IMR-90 (cell line): ENCODE measurements around the gene PARD3. TPM values are rescaled to one million over a fixed set of nuclear protein-coding genes. Genes with fewer than 3 reads are reported as not detected.

Experiments used
- ATAC-seq: fragments of 200-7000 bp; cut with Tn5 transposase; 2 replicates; pipeline ENCODE4 v1.9.1; 2020; ENCODE audit warnings: low read depth, mild to moderate bottlenecking, moderate library complexity
- BruUV-seq: library from RNA; stranded (reverse); fragments of 400-500 nt; replicated peaks from 2 replicates; lab custom pipeline; 2021; lab: Mats Ljungman, UMichigan
- CTCF ChIA-PET: fragments of 300-600 bp; formaldehyde crosslinking; extraction: SDS; loops from one replicate; lab custom pipeline; 2021; ENCODE audit warnings: antibody characterized with exemption; lab: Yijun Ruan, JAX
- POLR2A ChIA-PET: fragments of 300-600 bp; sonication (Branson Sonifier 250); formaldehyde crosslinking; loops from one replicate; lab custom pipeline; 2022; ENCODE audit warnings: antibody characterized with exemption; ENCODE audit not compliant: unreplicated experiment; lab: Charles Lee
- DNase-seq: peaks from one replicate; pipeline ENCODE4 v3.0.0; 2013
- H2AFZ ChIP-seq: replicated peaks from 2 replicates; pipeline ENCODE3; 2013; ENCODE audit warnings: low read length, mild to moderate bottlenecking; ENCODE audit not compliant: poor library complexity
- H2AK5ac ChIP-seq: 2 replicates; pipeline ENCODE4 v1.6.1; 2013; ENCODE audit warnings: low read depth, low read length, inconsistent platforms
- H2AK9ac ChIP-seq: replicated peaks from 2 replicates; pipeline ENCODE3; 2013; ENCODE audit warnings: mild to moderate bottlenecking, low read depth, low read length, moderate library complexity; ENCODE audit not compliant: poor library complexity
- H2BK120ac ChIP-seq: 2 replicates; pipeline ENCODE4 v1.6.1; 2013; ENCODE audit warnings: low read depth, low read length, inconsistent platforms
- H2BK15ac ChIP-seq: 3 replicates; pipeline ENCODE4 v1.6.1; 2013; ENCODE audit warnings: low read depth, low read length, inconsistent platforms
- H2BK20ac ChIP-seq: 2 replicates; pipeline ENCODE4 v1.6.1; 2013; ENCODE audit warnings: low read depth, mild to moderate bottlenecking, inconsistent platforms, low read length, moderate library complexity
- H2BK5ac ChIP-seq: 2 replicates; pipeline ENCODE4 v1.6.1; 2013; ENCODE audit warnings: mild to moderate bottlenecking, low read depth, low read length, inconsistent platforms; ENCODE audit not compliant: poor library complexity, severe bottlenecking
- H3K14ac ChIP-seq: replicated peaks from 2 replicates; pipeline ENCODE4 v1.6.1; 2013; ENCODE audit warnings: low read depth, low read length, inconsistent platforms
- H3K18ac ChIP-seq: 2 replicates; pipeline ENCODE4 v1.6.1; 2013; ENCODE audit warnings: low read depth, low read length, control low read depth
- H3K23ac ChIP-seq: 2 replicates; pipeline ENCODE4 v1.6.1; 2013; ENCODE audit warnings: low read depth, low read length, inconsistent platforms
- H3K27ac ChIP-seq: 2 replicates; pipeline ENCODE4 v1.5.1; 2013; ENCODE audit warnings: mild to moderate bottlenecking, control low read depth, low read length; ENCODE audit not compliant: insufficient read depth
- H3K27me3 ChIP-seq: 2 replicates; pipeline ENCODE4 v1.6.1; 2013; ENCODE audit warnings: low read length; ENCODE audit not compliant: control insufficient read depth, insufficient read depth
- H3K36me3 ChIP-seq: 2 replicates; pipeline ENCODE4 v1.6.1; 2013; ENCODE audit warnings: low read length, mixed read lengths; ENCODE audit not compliant: control insufficient read depth, insufficient read depth
- H3K4ac ChIP-seq: 2 replicates; pipeline ENCODE4 v1.6.1; 2013; ENCODE audit warnings: low read depth, low read length, inconsistent platforms
- H3K4me1 ChIP-seq: 2 replicates; pipeline ENCODE4 v1.6.1; 2013; ENCODE audit warnings: low read length, mixed read lengths; ENCODE audit not compliant: control insufficient read depth, insufficient read depth
- H3K4me2 ChIP-seq: 2 replicates; pipeline ENCODE4 v1.6.1; 2013; ENCODE audit warnings: low read depth, mild to moderate bottlenecking, control low read depth, low read length, moderate library complexity
- H3K4me3 ChIP-seq: 2 replicates; pipeline ENCODE4 v1.5.1; 2013; ENCODE audit warnings: low read depth, mild to moderate bottlenecking, control low read depth, low read length, moderate library complexity; ENCODE audit not compliant: insufficient read depth
- H3K56ac ChIP-seq: 2 replicates; pipeline ENCODE4 v1.6.1; 2013; ENCODE audit warnings: low read length, inconsistent platforms; ENCODE audit not compliant: insufficient read depth; ENCODE audit errors: extremely low read depth
- H3K79me1 ChIP-seq, 2 experiments: 2 replicates each; pipeline ENCODE4 v1.6.1; 2013; ENCODE audit warnings: low read length in 2 of 2, inconsistent platforms in 1 of 2, low read depth in 1 of 2
- H3K9ac ChIP-seq: 2 replicates; pipeline ENCODE4 v1.6.1; 2013; ENCODE audit warnings: low read depth, low read length, control low read depth
- H3K9me1 ChIP-seq: 2 replicates; pipeline ENCODE4 v1.6.1; 2013; ENCODE audit warnings: low read length, inconsistent platforms; ENCODE audit not compliant: insufficient read depth
- H3K9me3 ChIP-seq: 2 replicates; pipeline ENCODE4 v1.6.1; 2013; ENCODE audit warnings: low read length; ENCODE audit not compliant: control insufficient read depth, insufficient read depth
- H4K20me1 ChIP-seq: 2 replicates; pipeline ENCODE4 v1.6.1; 2013; ENCODE audit warnings: low read length, inconsistent platforms; ENCODE audit not compliant: insufficient read depth
- H4K5ac ChIP-seq: 2 replicates; pipeline ENCODE4 v1.6.1; 2013; ENCODE audit warnings: mild to moderate bottlenecking, low read depth, low read length, control low read depth
- H4K8ac ChIP-seq, 2 experiments: 2 replicates each; pipeline ENCODE4 v1.6.1; 2013; ENCODE audit warnings: low read depth in 2 of 2, low read length in 2 of 2, control low read depth in 1 of 2, inconsistent platforms in 1 of 2
- H4K91ac ChIP-seq: 2 replicates; pipeline ENCODE4 v1.6.1; 2013; ENCODE audit warnings: low read depth, low read length, inconsistent platforms; ENCODE audit not compliant: insufficient read depth
- RFX5 ChIP-seq: IDR thresholded peaks from 2 replicates; pipeline ENCODE4 v1.8.0; 2012; ENCODE audit warnings: low read depth, mild to moderate bottlenecking, low read length, moderate library complexity
- WGBS, 2 experiments: methylation state at CpG; one replicate each; pipeline versions ENCODE4 v1.1.5 to v1.1.7; 2013; ENCODE audit warnings: missing lambda C conversion rate in 2 of 2; ENCODE audit not compliant: insufficient read length in 1 of 2; ENCODE audit errors: extremely low coverage in 2 of 2; 5-methylcytosine and 5-hydroxymethylcytosine counted together
- dilution Hi-C: fragments of 300-500 bp; cut with HindIII; formaldehyde crosslinking; loops from one replicate; pipeline ENCODE4 v1.14.3; 2018; ENCODE audit warnings: low sequenced_read_pairs; ENCODE audit not compliant: unreplicated experiment
- in situ Hi-C: fragments of 300-500 bp; cut with MboI; formaldehyde crosslinking; loops from 3 replicates; pipeline ENCODE4 v1.14.3; 2019; ENCODE audit warnings: low sequenced_read_pairs, inconsistent platforms, mixed read lengths
- intact Hi-C: fragments of 100-400 bp; cut with micrococcal nuclease; formaldehyde crosslinking; loops from 2 replicates; pipeline ENCODE4 v1.10.0; 2022
- polyA plus RNA-seq, 3 experiments: library from polyadenylated mRNA; depleted of rRNA; stranded (reverse); fragments of >200 nt; gene quantifications; 2 replicates each; pipeline ENCODE4 v1.2.3, GENCODE V29; 2012; ENCODE audit warnings: low replicate concordance in 1 of 3
- total RNA-seq: library from RNA; depleted of rRNA; stranded (reverse); fragments of >200 nt; gene quantifications from 2 replicates; pipeline ENCODE4 v1.2.3, GENCODE V29; 2012

Gene PARD3
- total and polyA plus RNA-seq, 2 of the 4 experiments (the other 2 are of a cell fraction), result 14.6 to 37.5 TPM

GRCh38 chr10:34176351-34176750, 638.7 kb downstream of the PARD3 start:
- H3K4me1 ChIP-seq, result no peaks in the 10 kb centered on the region
- no peak overlapping the region for H2BK120ac ChIP-seq
- intact Hi-C loops (no loop called here), dilution Hi-C loops (no loop called here), in situ Hi-C loops (no loop called here)
- H3K14ac ChIP-seq, result no peak overlapping the region
- WGBS, 2 experiments, result 20% methylated on average over 1 of the region's 5 CpGs; no CpG with 5 or more reads in 1 of the 2 experiments
- H3K9ac ChIP-seq, result no peak overlapping the region
- no peak overlapping the region for H4K5ac ChIP-seq
- no peak overlapping the region for H2AK5ac ChIP-seq
- H3K9me1 ChIP-seq, result peaks cover 5% of the 10 kb centered on the region; the same call in 1 of the 2 replicates
- no peak overlapping the region for H3K4ac ChIP-seq
- no peak overlapping the region for H3K18ac ChIP-seq
- POLR2A ChIA-PET, result no interaction called here
- ATAC-seq, result no peak
- no peaks in the 10 kb centered on the region for H3K79me1 ChIP-seq
- H2BK15ac ChIP-seq, result no peak overlapping the region
- H2AFZ ChIP-seq, result no peak overlapping the region
- H4K91ac ChIP-seq, result no peak overlapping the region
- no peak overlapping the region for H3K4me3 ChIP-seq
- no peak overlapping the region for H3K4me2 ChIP-seq
- DNase-seq, result no peak
- H3K27ac ChIP-seq, result no peak overlapping the region
- no peak overlapping the region for H3K23ac ChIP-seq
- no TSS peak for BruUV-seq
- H2BK20ac ChIP-seq, result no peak overlapping the region
- H4K20me1 ChIP-seq, result no peaks in the 10 kb centered on the region
- H2AK9ac ChIP-seq, result no peak overlapping the region
- no peak overlapping the region for H4K8ac ChIP-seq
- H3K27me3 ChIP-seq, result no peaks in the 10 kb centered on the region
- no peak for TF ChIP-seq RFX5
- no peak overlapping the region for H2BK5ac ChIP-seq
- H3K9me3 ChIP-seq, result no peaks in the 10 kb centered on the region
- CTCF ChIA-PET, result no interaction called here
- no peak overlapping the region for H3K56ac ChIP-seq
- H3K36me3 ChIP-seq, result no peaks in the 10 kb centered on the region
